Effector CD4-positive, alpha-beta T cell (primary cell): ENCODE measurements around the gene MAD2L1BP.
"Not testable (repeated sequence)": the region's sequence is repeated elsewhere in the genome, so short reads cannot be mapped to it uniquely, and the experiment has no call there.

Source experiments
- DNase-seq: peaks from one replicate; pipeline ENCODE4 v3.0.0-alpha.2; 2020

The MAD2L1BP gene

GRCh38 chr6:43627008-43627825 lies 8.4 kb upstream of the MAD2L1BP start:
- DNase-seq, result no peak

- DNase-seq, result peak; percentile 33
Observed at GRCh38 chr6:43628393-43629103, 7.1 kb upstream of the MAD2L1BP start.

GRCh38 chr6:43629104-43629504 lies 6.5 kb upstream of the MAD2L1BP start, which contains the start of gene GTPBP2:
GTPBP2 (minus strand) TSS chr6:43629264; CDS start chr6:43629162, 102 bp downstream.
- peak; percentile 95 for DNase-seq

- peak; percentile 79 for DNase-seq
Observed at GRCh38 chr6:43629505-43630300, 5.9 kb upstream of the MAD2L1BP start.

GRCh38 chr6:43630980-43631619 lies 4.5 kb upstream of the MAD2L1BP start:
- DNase-seq, result no peak

GRCh38 chr6:43633002-43633401 lies 2.6 kb upstream of the MAD2L1BP start:
- not testable (repeated sequence) for DNase-seq

GRCh38 chr6:43634702-43635303 lies 837 bp upstream of the MAD2L1BP start:
- no peak for DNase-seq

- no peak for DNase-seq
Observed at GRCh38 chr6:43636308-43636659, 644 bp downstream of the MAD2L1BP start.

GRCh38 chr6:43639984-43640800 lies 4.6 kb downstream of the MAD2L1BP start:
- DNase-seq, result no peak

GRCh38 chr6:43644940-43645612 lies 9.4 kb downstream of the MAD2L1BP start, which contains the start of gene RSPH9:
RSPH9 (plus strand) TSS chr6:43645036; CDS start chr6:43645099, 63 bp downstream.
- DNase-seq, result peak; percentile 53

GRCh38 chr6:43645613-43645964 lies 9.9 kb downstream of the MAD2L1BP start:
- no peak for DNase-seq

- no peak for DNase-seq
Observed at GRCh38 chr6:43647613-43648012, 12.0 kb downstream of the MAD2L1BP start.

- no peak for DNase-seq
Observed at GRCh38 chr6:43648248-43648647, 12.6 kb downstream of the MAD2L1BP start.

- not testable (repeated sequence) for DNase-seq
Observed at GRCh38 chr6:43652822-43653221, 17.2 kb downstream of the MAD2L1BP start.

GRCh38 chr6:43657221-43657802 lies 21.7 kb downstream of the MAD2L1BP start:
- DNase-seq, result no peak

- DNase-seq, result no peak
Observed at GRCh38 chr6:43658161-43658560, 22.5 kb downstream of the MAD2L1BP start.

GRCh38 chr6:43662948-43663347 lies 27.3 kb downstream of the MAD2L1BP start:
- DNase-seq, result not testable (repeated sequence)

- no peak for DNase-seq
Observed at GRCh38 chr6:43665376-43665775, 29.7 kb downstream of the MAD2L1BP start.

- no peak for DNase-seq
Observed at GRCh38 chr6:43666196-43666920, 30.7 kb downstream of the MAD2L1BP start.
